Right lobe of liver (tissue), 6 donors: Measurements from ENCODE around the gene DNAAF2. TPM values are rescaled to one million over a fixed set of nuclear protein-coding genes. Genes with fewer than 3 reads are reported as not detected.

Experiments used
- ATAC-seq, 4 donors: fragments of 200-7000 bp; cut with Tn5 transposase; one replicate each; pipeline ENCODE4 v1.9.1; 2020; ENCODE audit warnings: mild to moderate bottlenecking in 4 of 4, moderate library complexity in 4 of 4
- DNase-seq, 3 donors: peaks; one replicate each; pipeline ENCODE4 v3.0.0-alpha.2; 2020
- H3K27ac ChIP-seq, 3 donors: fragments of 200-600 bp; one replicate each; pipeline ENCODE4 v1.8.0; 2022
- H3K27me3 ChIP-seq, 2 donors: fragments of 200-600 bp; one replicate each; pipeline ENCODE4 v1.8.0; 2022
- H3K36me3 ChIP-seq, 4 donors: fragments of 200-600 bp; sonication (generic) in 1 of 4; one replicate each; pipeline versions ENCODE4 v1.5.1 to v1.8.0; 2017 to 2022; ENCODE audit warnings: control low read depth in 1 of 4
- H3K4me1 ChIP-seq, 4 donors: fragments of 200-600 bp; sonication (generic) in 1 of 4; one replicate each; pipeline versions ENCODE4 v1.5.1 to v1.8.0; 2017 to 2022; ENCODE audit warnings: control low read depth in 1 of 4
- H3K4me3 ChIP-seq, 3 donors: fragments of 200-600 bp; one replicate each; pipeline ENCODE4 v1.8.0; 2022
- H3K9me3 ChIP-seq, 4 donors: fragments of 200-600 bp; sonication (generic) in 1 of 4; one replicate each; pipeline versions ENCODE4 v1.5.1 to v1.8.0; 2017 to 2022; ENCODE audit warnings: control low read depth in 1 of 4
- CTCF ChIP-seq, 4 donors: fragments of 200-600 bp in 3 of 4; fragments of 450-650 bp in 1 of 4; IDR thresholded peaks; one replicate each; pipeline versions ENCODE4 v1.5.1 to v1.8.0; 2016 to 2022; ENCODE audit warnings: antibody characterized with exemption in 4 of 4, mild to moderate bottlenecking in 2 of 4
- POLR2A ChIP-seq: fragments of 450-650 bp; IDR thresholded peaks from one replicate; pipeline ENCODE4 v1.6.1; 2017; ENCODE audit warnings: antibody characterized with exemption, mild to moderate bottlenecking
- WGBS: methylation state at CpG from one replicate; pipeline ENCODE4 v1.1.6; 2018; ENCODE audit warnings: low coverage, low lambda C conversion rate; ENCODE audit not compliant: insufficient coverage; ENCODE audit errors: missing lambda C conversion rate; 5-methylcytosine and 5-hydroxymethylcytosine counted together
- intact Hi-C, 2 donors: fragments of 100-400 bp; cut with DNase I; formaldehyde crosslinking; loops; one replicate each; pipeline versions ENCODE4 v1.11.2 to v1.14.1; 2022
- long read RNA-seq: library from polyadenylated mRNA; unstranded; transcript quantifications from one replicate; pipeline ENCODE4 v2.0.0, GENCODE V29; 2019
- total RNA-seq, 6 experiments: library from RNA; depleted of rRNA in 2 of 6; stranded (reverse); fragments of >200 nt in 2 of 6; fragmentation: NEBNext Ultra II Directional in 3 of 6; extraction: Animal tissue kit (Norgen Biotek cat#: 25700) in 3 of 6; gene quantifications; one replicate each; pipeline versions ENCODE4 v1.1.0 to v1.2.4, GENCODE V29; 2016 to 2023
- donor health status: DM: no; HTN: yes; CAD: no.
- donor health status: DM: no; HTN: no; CAD: no.
- donor health status: DM: no; HTN: no; CAD: no.
- donor health status: DM: no; HTN: yes; CAD: no.
- donor health status: DM: no; HTN: yes; CAD: no.

DNAAF2 gene, protein sequence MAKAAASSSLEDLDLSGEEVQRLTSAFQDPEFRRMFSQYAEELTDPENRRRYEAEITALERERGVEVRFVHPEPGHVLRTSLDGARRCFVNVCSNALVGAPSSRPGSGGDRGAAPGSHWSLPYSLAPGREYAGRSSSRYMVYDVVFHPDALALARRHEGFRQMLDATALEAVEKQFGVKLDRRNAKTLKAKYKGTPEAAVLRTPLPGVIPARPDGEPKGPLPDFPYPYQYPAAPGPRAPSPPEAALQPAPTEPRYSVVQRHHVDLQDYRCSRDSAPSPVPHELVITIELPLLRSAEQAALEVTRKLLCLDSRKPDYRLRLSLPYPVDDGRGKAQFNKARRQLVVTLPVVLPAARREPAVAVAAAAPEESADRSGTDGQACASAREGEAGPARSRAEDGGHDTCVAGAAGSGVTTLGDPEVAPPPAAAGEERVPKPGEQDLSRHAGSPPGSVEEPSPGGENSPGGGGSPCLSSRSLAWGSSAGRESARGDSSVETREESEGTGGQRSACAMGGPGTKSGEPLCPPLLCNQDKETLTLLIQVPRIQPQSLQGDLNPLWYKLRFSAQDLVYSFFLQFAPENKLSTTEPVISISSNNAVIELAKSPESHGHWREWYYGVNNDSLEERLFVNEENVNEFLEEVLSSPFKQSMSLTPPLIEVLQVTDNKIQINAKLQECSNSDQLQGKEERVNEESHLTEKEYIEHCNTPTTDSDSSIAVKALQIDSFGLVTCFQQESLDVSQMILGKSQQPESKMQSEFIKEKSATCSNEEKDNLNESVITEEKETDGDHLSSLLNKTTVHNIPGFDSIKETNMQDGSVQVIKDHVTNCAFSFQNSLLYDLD
- total RNA-seq: 1 to 10 TPM; 2.6 to 9.7 (median 6.0) TPM
- long read RNA-seq, partial matches to known transcripts: 0 of 6 reads
- long read RNA-seq, other reads (novel, unspliced or antisense): 1 of 6 reads

GRCh38 chr14:49634547-49635334, at the start of gene DNAAF2:
Gene DNAAF2 (minus strand): TSS chr14:49635244. CDS start chr14:49635149, 95 bp downstream.
- TF ChIP-seq POLR2A (no peak), CTCF (IDR thresholded peaks at IDR 0.05) (peak in 2 of 4 donors; percentile 3 to 14)
- peak within 1 kb of the TSS; percentile 91 to 97 (median 95) for H3K27ac ChIP-seq
- H3K9me3 ChIP-seq: no peaks in the 10 kb centered on the region
- H3K27me3 ChIP-seq: no peaks in the 10 kb centered on the region
- intact Hi-C loops: loop anchor here in 1 of 2 donors (10.0 kb wide), 1 partner anchor 130 kb away; the partner anchor contains the start of gene KLHDC2
- H3K4me1 ChIP-seq: peaks cover 0 to 43% (median 1%) of the 10 kb centered on the region in 4 donors
- peak within 1 kb of the TSS; percentile 92 to 97 (median 95) for H3K4me3 ChIP-seq
- H3K36me3 ChIP-seq: peaks cover 0 to 6% (median 2%) of the 10 kb centered on the region in 4 donors
- WGBS: 0% methylated on average over 6 of the region's 80 CpGs
- ATAC-seq: peak; percentile 38 to 59 (median 48)
- DNase-seq: peak; percentile 66 to 74 (median 68)

GRCh38 chr14:49679271-49679670, 44.2 kb upstream of the DNAAF2 start:
- DNase-seq: no peak
- intact Hi-C loops: no loop called here
- no peak for ATAC-seq
- H3K4me3 ChIP-seq: no peak overlapping the region
- WGBS: 71% methylated on average over 2 of the region's 2 CpGs
- H3K4me1 ChIP-seq: no peaks in the 10 kb centered on the region
- no peak overlapping the region for H3K27ac ChIP-seq
- no peaks in the 10 kb centered on the region for H3K9me3 ChIP-seq
- TF ChIP-seq CTCF (IDR thresholded peaks at IDR 0.05): no peak
- TF ChIP-seq POLR2A: no peak
- no peaks in the 10 kb centered on the region for H3K36me3 ChIP-seq
- no peaks in the 10 kb centered on the region for H3K27me3 ChIP-seq

DNA sequence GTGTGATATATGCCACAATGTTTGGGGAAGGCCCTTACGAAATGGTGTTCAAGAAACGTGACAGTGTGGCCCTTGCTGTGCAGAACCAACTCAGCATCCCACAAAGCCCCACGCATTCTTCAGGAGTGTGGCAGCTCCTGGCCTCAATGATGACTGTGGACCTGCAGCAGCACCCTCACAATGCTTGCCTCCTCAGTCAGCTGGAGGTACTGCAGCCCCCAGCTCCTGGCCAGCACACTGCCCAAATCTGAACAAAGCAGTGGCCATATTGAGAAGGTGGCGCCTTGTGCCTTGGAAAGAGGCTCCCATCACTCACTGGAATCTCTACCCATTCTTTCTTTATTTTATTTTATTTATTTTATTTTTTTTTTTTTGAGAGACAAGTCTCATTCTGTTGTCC, 42.6 kb upstream of the DNAAF2 start:
- no peak overlapping the region for H3K27ac ChIP-seq
- H3K9me3 ChIP-seq: no peaks in the 10 kb centered on the region
- no peaks in the 10 kb centered on the region for H3K27me3 ChIP-seq
- H3K36me3 ChIP-seq: no peaks in the 10 kb centered on the region
- ATAC-seq: no peak
- WGBS: 100% methylated on average over 1 of the region's 4 CpGs
- intact Hi-C loops: no loop called here
- H3K4me3 ChIP-seq: no peak overlapping the region
- no peaks in the 10 kb centered on the region for H3K4me1 ChIP-seq
- no peak for DNase-seq
- TF ChIP-seq CTCF (IDR thresholded peaks at IDR 0.05) (no peak), POLR2A (no peak)

DNA sequence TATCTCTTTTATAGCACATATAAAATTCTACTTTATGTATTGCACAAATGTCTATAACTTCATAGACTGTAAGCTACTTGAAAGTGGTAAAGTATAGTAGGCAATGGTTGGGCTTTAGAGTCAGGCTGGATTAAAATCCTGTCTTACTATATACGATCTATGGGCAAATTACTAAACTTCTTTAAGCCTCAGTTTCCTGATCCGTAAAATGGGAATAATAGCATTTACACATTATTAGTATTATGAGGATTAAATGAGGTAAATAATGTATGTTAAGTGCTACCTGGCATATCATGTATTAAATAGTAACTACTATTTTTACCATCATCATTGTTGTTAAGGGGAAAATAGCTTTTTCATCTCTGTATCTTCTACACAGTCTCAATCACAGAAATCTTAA, 38.5 kb upstream of the DNAAF2 start:
- DNase-seq (no peak), ATAC-seq (no peak)
- WGBS: 97% methylated on average over 2 of the region's 2 CpGs
- H3K36me3 ChIP-seq: no peaks in the 10 kb centered on the region
- H3K27ac ChIP-seq: no peak overlapping the region
- H3K4me3 ChIP-seq: no peak overlapping the region
- no peaks in the 10 kb centered on the region for H3K4me1 ChIP-seq
- H3K27me3 ChIP-seq: no peaks in the 10 kb centered on the region
- no peaks in the 10 kb centered on the region for H3K9me3 ChIP-seq
- no peak for TF ChIP-seq POLR2A
- no peak for TF ChIP-seq CTCF (IDR thresholded peaks at IDR 0.05)
- intact Hi-C loops: no loop called here
